ENCODE data around the gene SH3BGRL. TPM values are rescaled to one million over a fixed set of nuclear protein-coding genes. Genes with fewer than 3 reads are reported as not detected.

The SH3BGRL gene
- total and polyA plus RNA-seq, 2 donors (not counting 1 experiment from before 2014, with no cell fraction given): 41.6 to 258 TPM

GRCh38 chrX:81280148-81280547 lies 78.2 kb downstream of the SH3BGRL start:
- Histone ChIP-seq H3K4me1 (ENCODE audit: control insufficient read depth, extremely low read depth, insufficient read depth, low read length) (no peaks in the 10 kb centered on the region), H3K4me2 (ENCODE audit: extremely low read depth, insufficient read depth, low read length) (no peak overlapping the region), H3K9me3 (ENCODE audit: control insufficient read depth, insufficient read depth, low read depth, low read length) (no peaks in the 10 kb centered on the region), H3K27ac (ENCODE audit: insufficient read depth, low read length) (no peak overlapping the region), H3K4me3 (replicated peaks in 1 of 4; ENCODE audit: control extremely low read depth in 1 of 4, insufficient read depth in 1 of 4, low read depth in 3 of 4, low read length in 4 of 4) (no peak overlapping the region), H3K79me2 (ENCODE audit: control insufficient read depth, insufficient read depth, low read length) (no peaks in the 10 kb centered on the region), H4K20me1 (ENCODE audit: control insufficient read depth, extremely low read depth, insufficient read depth, low read length) (no peaks in the 10 kb centered on the region), H3K27me3 (ENCODE audit: control insufficient read depth, insufficient read depth, low read length) (no peaks in the 10 kb centered on the region), H2AFZ (ENCODE audit: low read length) (no peak overlapping the region), H3K36me3 (ENCODE audit: control insufficient read depth, insufficient read depth, low read length) (no peaks in the 10 kb centered on the region), H3K9ac (ENCODE audit: insufficient read depth, low read length) (no peak overlapping the region)
- peak in 1 of 2 donors; percentile 2 for DNase-seq (ENCODE audit: low read depth in 2 of 2)
- TF ChIP-seq EZH2 (IDR thresholded peaks at IDR 0.05; ENCODE audit: low read length, missing control alignments): no peak
- TF ChIP-seq CTCF (conservative IDR thresholded peaks at IDR 0.05 in 1 of 2, IDR thresholded peaks at IDR 0.05 in 1 of 2; ENCODE audit: low read depth in 1 of 2, low read length in 2 of 2): no peak

- Histone ChIP-seq H2AFZ (ENCODE audit: low read length) (no peak overlapping the region), H3K4me3 (replicated peaks in 1 of 4; ENCODE audit: control extremely low read depth in 1 of 4, insufficient read depth in 1 of 4, low read depth in 3 of 4, low read length in 4 of 4) (no peak overlapping the region), H3K4me2 (ENCODE audit: extremely low read depth, insufficient read depth, low read length) (no peak overlapping the region), H3K27me3 (ENCODE audit: control insufficient read depth, insufficient read depth, low read length) (no peaks in the 10 kb centered on the region), H3K9ac (ENCODE audit: insufficient read depth, low read length) (no peak overlapping the region), H3K9me3 (ENCODE audit: control insufficient read depth, insufficient read depth, low read depth, low read length) (no peaks in the 10 kb centered on the region), H3K4me1 (ENCODE audit: control insufficient read depth, extremely low read depth, insufficient read depth, low read length) (no peaks in the 10 kb centered on the region), H3K27ac (ENCODE audit: insufficient read depth, low read length) (no peak overlapping the region), H4K20me1 (ENCODE audit: control insufficient read depth, extremely low read depth, insufficient read depth, low read length) (no peaks in the 10 kb centered on the region), H3K36me3 (ENCODE audit: control insufficient read depth, insufficient read depth, low read length) (no peaks in the 10 kb centered on the region), H3K79me2 (ENCODE audit: control insufficient read depth, insufficient read depth, low read length) (no peaks in the 10 kb centered on the region)
- peak in 1 of 2 donors; percentile 0 for DNase-seq (ENCODE audit: low read depth in 2 of 2)
- no peak for TF ChIP-seq CTCF (conservative IDR thresholded peaks at IDR 0.05 in 1 of 2, IDR thresholded peaks at IDR 0.05 in 1 of 2; ENCODE audit: low read depth in 1 of 2, low read length in 2 of 2)
- no peak for TF ChIP-seq EZH2 (IDR thresholded peaks at IDR 0.05; ENCODE audit: low read length, missing control alignments)
Measured at GRCh38 chrX:81286075-81286474, 84.2 kb downstream of the SH3BGRL start.

GRCh38 chrX:81286608-81287007 lies 84.7 kb downstream of the SH3BGRL start:
- Histone ChIP-seq H3K36me3 (ENCODE audit: control insufficient read depth, insufficient read depth, low read length) (no peaks in the 10 kb centered on the region), H4K20me1 (ENCODE audit: control insufficient read depth, extremely low read depth, insufficient read depth, low read length) (no peaks in the 10 kb centered on the region), H3K27me3 (ENCODE audit: control insufficient read depth, insufficient read depth, low read length) (no peaks in the 10 kb centered on the region), H3K9ac (ENCODE audit: insufficient read depth, low read length) (no peak overlapping the region), H3K27ac (ENCODE audit: insufficient read depth, low read length) (no peak overlapping the region), H3K9me3 (ENCODE audit: control insufficient read depth, insufficient read depth, low read depth, low read length) (no peaks in the 10 kb centered on the region), H3K4me1 (ENCODE audit: control insufficient read depth, extremely low read depth, insufficient read depth, low read length) (no peaks in the 10 kb centered on the region), H2AFZ (ENCODE audit: low read length) (no peak overlapping the region), H3K79me2 (ENCODE audit: control insufficient read depth, insufficient read depth, low read length) (no peaks in the 10 kb centered on the region), H3K4me3 (replicated peaks in 1 of 4; ENCODE audit: control extremely low read depth in 1 of 4, insufficient read depth in 1 of 4, low read depth in 3 of 4, low read length in 4 of 4) (no peak overlapping the region), H3K4me2 (ENCODE audit: extremely low read depth, insufficient read depth, low read length) (no peak overlapping the region)
- TF ChIP-seq CTCF (conservative IDR thresholded peaks at IDR 0.05 in 1 of 2, IDR thresholded peaks at IDR 0.05 in 1 of 2; ENCODE audit: low read depth in 1 of 2, low read length in 2 of 2) (no peak), EZH2 (IDR thresholded peaks at IDR 0.05; ENCODE audit: low read length, missing control alignments) (no peak)
- DNase-seq (ENCODE audit: low read depth in 2 of 2): peak in 1 of 2 donors; percentile 18

Data from fibroblast of lung (primary cell).